GM10266 (cell line): ENCODE results near the gene URI1.

Source experiments
- DNase-seq: peaks from one replicate; pipeline ENCODE4 v3.0.0; 2012; ENCODE audit errors: extremely low spot score
- CTCF ChIP-seq: IDR thresholded peaks from 2 replicates; pipeline ENCODE4 v1.5.1; 2012; ENCODE audit warnings: mild to moderate bottlenecking, low read depth; ENCODE audit not compliant: control insufficient read depth, insufficient read depth; ENCODE audit errors: missing control alignments

The URI1 gene

GRCh38 chr19:30064771-30065494 is 122.9 kb downstream of the URI1 start:
- no peak for TF ChIP-seq CTCF
- DNase-seq, result no peak

GRCh38 chr19:30065680-30066606 is 123.9 kb downstream of the URI1 start:
- no peak for DNase-seq
- TF ChIP-seq CTCF, result no peak
